ENCODE data around the gene REEP1. TPM values are rescaled to one million over a fixed set of nuclear protein-coding genes. Genes with fewer than 3 reads are reported as not detected.

REEP1 gene
- total and polyA plus RNA-seq, 3 donors from 2014 or later = 112 to 342 (median 241) TPM

- Histone ChIP-seq H3K4me1 (peaks cover 62% of the 10 kb centered on the region), H3K36me3 (ENCODE audit: low read depth, missing control alignments) (no peaks in the 10 kb centered on the region), H3K27me3 (no peaks in the 10 kb centered on the region), H3K9me3 (no peaks in the 10 kb centered on the region), H3K27ac (peak overlapping the region in 1 of 2 donors; percentile 50), H3K4me3 (no peak overlapping the region)
- TF ChIP-seq POLR2A (IDR thresholded peaks at IDR 0.05) (no peak), CTCF (IDR thresholded peaks at IDR 0.05) (no peak)
- intact Hi-C loops (cut with DNase I; ENCODE audit: low total_unique reads) = no loop called here
- DNase-seq = no peak
- 51 to 62% methylated on average over 3 of the region's 3 CpGs for WGBS, 2 donors
Observed at GRCh38 chr2:86301711-86302202, 35.7 kb downstream of the REEP1 start.

- intact Hi-C loops (cut with DNase I; ENCODE audit: low total_unique reads) = no loop called here
- 65 to 68% methylated on average over 6 of the region's 6 CpGs for WGBS, 2 donors
- DNase-seq = peak; percentile 74
- no peak for TF ChIP-seq CTCF (IDR thresholded peaks at IDR 0.05)
- Histone ChIP-seq H3K4me1 (peaks cover 66% of the 10 kb centered on the region), H3K27ac (peak overlapping the region in 1 of 2 donors; percentile 44), H3K36me3 (ENCODE audit: low read depth, missing control alignments) (no peaks in the 10 kb centered on the region), H3K9me3 (no peaks in the 10 kb centered on the region), H3K27me3 (no peaks in the 10 kb centered on the region), H3K4me3 (no peak overlapping the region)
Observed at GRCh38 chr2:86301009-86301408, 36.4 kb downstream of the REEP1 start.

DNA sequence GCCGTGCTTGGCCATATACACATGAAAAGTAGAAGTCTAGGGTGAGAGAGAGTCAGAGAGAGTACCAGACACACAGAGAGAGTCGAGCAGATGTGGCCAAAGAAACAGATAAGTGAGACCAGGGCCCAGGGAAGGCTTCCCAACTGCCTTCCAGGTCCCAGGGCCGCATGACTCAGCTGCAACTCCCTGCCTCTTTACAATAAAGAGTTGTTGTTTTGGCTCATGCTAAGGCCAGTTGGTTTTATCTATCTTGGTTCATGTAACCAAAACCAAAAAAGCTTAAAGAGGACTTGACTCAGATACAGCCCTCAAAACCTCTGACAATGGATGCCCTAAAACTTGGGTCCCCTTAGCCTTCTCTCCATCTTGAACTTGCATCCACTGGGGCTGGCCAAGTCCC is 36.9 kb downstream of the REEP1 start:
- Histone ChIP-seq H3K4me3 (no peak overlapping the region), H3K9me3 (no peaks in the 10 kb centered on the region), H3K4me1 (peaks cover 62% of the 10 kb centered on the region), H3K27me3 (no peaks in the 10 kb centered on the region), H3K27ac (peak overlapping the region; percentile 42 to 44), H3K36me3 (ENCODE audit: low read depth, missing control alignments) (no peaks in the 10 kb centered on the region)
- intact Hi-C loops (cut with DNase I; ENCODE audit: low total_unique reads) = no loop called here
- WGBS, 2 donors = 68 to 75% methylated on average over 3 of the region's 3 CpGs
- TF ChIP-seq CTCF (IDR thresholded peaks at IDR 0.05) (no peak), POLR2A (IDR thresholded peaks at IDR 0.05) (no peak)
- DNase-seq = no peak

DNA sequence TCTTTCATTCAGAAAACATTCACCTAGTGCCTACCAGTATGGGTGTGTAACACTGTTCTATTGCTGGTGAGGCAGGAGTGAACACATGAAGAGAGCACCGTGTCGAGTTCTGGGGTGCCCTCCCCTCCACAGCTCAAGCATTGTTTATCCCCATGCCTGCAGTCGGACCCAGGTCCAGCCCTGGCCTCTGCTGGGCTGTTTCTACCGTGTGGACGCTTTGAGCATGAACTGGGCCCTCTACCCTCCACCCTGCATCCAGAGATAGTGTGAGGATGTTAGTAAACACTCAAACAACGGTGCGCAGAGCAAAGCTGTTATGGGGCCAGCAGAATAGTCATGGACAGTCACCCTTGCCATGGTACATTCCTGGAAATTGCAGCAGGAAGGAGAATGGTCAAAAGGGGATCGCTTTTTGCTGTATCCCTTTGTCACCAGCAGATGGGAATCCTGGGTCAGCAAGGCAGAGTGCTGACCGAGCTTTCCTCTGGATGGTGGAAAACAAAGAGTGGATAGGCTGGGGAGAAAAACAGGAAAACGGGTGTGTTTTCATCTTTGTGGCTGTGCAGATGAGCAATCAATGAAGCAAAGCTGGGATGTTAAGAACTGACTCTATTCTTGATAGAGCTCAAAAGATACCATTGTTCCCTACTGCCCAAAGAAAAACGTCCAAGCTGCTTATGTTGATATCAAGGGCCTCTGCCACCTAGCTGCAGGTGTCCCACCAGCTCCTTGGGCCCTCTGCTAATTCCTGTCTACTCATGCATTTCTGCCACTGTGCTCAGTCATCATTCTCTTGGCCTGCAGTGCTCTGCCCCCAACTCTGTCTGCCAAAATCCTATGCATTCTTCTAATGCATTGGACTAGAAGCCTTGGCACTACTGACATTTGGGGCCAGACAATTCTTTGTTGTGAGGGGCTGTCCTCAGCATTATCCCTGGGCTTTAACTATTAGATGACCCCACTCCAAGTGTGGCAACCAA is 38.7 kb downstream of the REEP1 start:
- no peaks in the 10 kb centered on the region for H3K36me3 ChIP-seq (ENCODE audit: low read depth, missing control alignments)
- no peak overlapping the region for H3K4me3 ChIP-seq
- intact Hi-C loops (cut with DNase I; ENCODE audit: low total_unique reads) = no loop called here
- no peaks in the 10 kb centered on the region for H3K27me3 ChIP-seq
- H3K4me1 ChIP-seq = peaks cover 56% of the 10 kb centered on the region
- DNase-seq = no peak
- TF ChIP-seq POLR2A (IDR thresholded peaks at IDR 0.05) = no peak
- TF ChIP-seq CTCF (IDR thresholded peaks at IDR 0.05) = peak in 2 of 3 experiments; percentile 21 to 24
- 50 to 53% methylated on average over 9 to 11 of the region's 11 CpGs for WGBS, 2 donors
- peak overlapping the region; percentile 29 to 44 for H3K27ac ChIP-seq
- H3K9me3 ChIP-seq = no peaks in the 10 kb centered on the region

Measured in testis (tissue), 3 donors.